Mucosa of gallbladder (tissue), 1 donor: Measurements from ENCODE around the gene SPRN. TPM values are rescaled to one million over a fixed set of nuclear protein-coding genes. Genes with fewer than 3 reads are reported as not detected.
A peak's percentile ranks its signal among the peaks of the same experiment; 100 is the strongest.

Experiments
- DNase-seq: peaks from one replicate; pipeline ENCODE4 v3.0.0-alpha.2; 2020; ENCODE audit warnings: low spot score
- total RNA-seq: library from RNA; stranded (reverse); gene quantifications from one replicate; pipeline ENCODE4 v1.2.1, GENCODE V29; 2021
- donor health status: DM: no; HTN: no; CAD: no.

Gene SPRN
- total RNA-seq, 1 donor from 2014 or later: not detected

DNA sequence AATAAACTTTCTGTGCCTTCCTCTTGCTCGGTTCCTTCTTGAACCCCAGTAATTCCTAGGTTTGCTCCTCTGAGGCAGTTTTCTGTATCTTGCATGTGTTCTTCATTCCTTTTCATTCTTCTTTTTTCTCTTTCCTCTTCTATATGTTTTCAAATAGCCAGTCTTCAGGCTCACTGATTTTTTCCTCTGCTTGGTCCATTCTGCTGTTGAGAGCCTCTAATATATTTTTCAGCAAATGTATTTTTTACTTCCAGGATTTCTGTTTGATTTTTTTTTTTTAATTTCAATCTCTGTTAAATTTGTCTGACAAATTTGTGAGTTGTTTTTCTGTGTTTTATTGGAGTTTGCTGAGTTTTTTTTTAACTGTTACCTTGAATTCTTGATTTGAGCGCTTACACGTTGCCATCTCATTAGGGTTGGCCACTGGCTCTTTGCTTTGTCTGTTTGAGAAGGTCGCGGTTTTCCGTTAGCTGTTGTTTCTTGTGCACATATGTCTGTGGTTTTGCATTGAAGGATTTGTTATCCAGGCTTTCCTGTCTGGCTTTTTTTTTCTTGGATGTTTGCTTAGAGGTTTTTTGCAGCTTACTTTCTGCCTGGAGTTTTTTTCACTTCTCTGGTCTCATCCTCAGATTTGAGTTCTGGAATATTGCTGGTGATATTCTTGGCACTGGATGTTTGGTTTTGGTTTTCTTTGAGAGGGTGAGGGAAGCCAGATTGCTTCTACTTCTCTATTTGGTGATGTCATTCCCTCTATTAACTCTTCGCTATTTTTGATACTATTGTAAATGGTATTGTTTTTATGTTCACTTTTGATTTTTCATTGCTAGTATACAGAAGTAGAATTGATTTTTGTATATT is 12.7 kb downstream of the SPRN start:
- DNase-seq: no peak

DNA sequence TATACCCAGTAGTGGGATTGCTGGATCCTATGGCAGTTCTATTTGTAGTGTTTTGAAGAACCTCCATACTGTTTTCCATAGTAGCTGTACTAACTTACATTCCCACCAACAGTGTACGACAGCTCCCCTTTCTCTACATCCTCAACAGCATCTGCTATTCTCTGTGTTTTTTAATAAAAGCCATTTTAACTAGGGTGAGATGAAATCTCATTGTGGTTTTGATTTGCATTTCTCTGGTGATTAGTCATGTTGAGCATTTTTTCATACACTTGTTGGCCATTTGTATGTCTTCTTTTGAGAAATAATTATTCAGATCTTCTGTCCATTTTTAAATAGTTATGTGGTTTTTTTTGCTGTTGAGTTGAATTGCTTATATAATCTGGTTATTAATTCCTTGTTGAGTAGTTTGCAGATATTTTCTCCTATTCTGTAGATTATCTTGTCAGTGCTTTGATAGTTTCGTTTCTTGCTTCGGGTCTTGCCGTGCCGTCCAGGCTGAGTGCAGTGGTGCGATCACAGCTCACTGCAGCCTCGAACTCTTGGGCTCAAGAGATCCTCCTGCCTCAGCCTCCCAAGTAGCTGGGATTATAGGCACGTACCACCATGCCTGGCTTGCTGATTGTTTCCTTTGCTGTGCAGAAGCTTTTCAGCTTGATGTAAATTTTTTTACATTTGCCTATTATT is 18.4 kb downstream of the SPRN start:
- no peak for DNase-seq

DNA sequence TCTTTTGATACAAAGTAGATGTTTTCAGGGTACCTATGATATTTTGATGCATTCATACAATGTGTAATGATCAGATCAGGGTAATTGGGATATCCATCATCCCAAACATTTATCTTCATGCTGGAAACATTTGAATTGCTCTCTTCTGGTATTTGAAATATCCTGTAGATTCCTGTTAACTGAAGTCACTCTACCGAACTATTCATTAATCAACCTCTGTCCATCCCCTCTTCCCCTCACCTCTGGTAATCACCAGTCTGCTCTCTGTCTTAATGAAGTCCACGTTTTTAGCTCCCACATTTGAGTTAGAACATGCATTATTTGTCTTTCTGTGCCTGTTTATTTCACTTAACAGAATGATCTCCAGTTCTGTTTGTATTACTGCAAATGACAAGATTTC is 19.2 kb downstream of the SPRN start:
- no peak for DNase-seq

DNA sequence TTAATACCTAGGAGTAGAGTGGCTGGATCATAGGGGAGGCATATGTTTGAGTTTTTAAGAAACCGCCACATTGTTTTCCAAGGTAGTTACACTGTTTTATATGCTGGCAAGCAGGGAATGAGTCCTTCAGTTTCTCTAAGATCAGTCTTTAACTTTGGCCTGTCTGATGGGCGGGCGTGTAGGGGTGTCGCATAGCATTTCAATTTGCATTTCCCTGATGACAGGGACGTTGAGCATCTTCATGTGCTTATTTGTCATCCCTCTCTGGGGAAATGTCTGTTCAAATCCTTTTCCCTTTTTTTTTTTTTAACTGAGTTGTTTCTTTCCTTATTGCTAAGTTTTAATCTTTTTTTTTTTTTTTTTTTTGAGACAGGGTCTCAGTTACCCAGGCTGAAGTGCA is 20.6 kb downstream of the SPRN start:
- DNase-seq: no peak

DNA sequence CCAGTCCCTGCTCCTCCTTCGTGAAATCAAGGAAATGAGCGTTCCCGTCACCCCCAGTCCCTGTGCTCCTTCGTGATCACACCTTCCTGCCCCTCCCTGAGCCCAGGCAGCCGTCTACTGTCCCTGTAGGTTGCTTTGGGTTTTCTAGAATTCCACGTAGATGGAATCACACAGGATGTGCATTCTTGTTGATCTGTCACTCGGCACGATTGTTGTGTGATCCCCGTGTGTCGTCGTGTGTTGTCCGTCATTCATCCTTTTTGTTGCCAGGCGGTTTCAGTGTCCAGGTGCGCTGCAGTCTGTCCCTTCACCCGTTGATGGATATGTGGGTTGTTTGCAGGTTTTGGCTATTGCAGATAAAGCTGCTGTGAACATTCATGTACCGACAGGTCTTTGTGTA is 21.1 kb downstream of the SPRN start:
- DNase-seq: no peak

DNA sequence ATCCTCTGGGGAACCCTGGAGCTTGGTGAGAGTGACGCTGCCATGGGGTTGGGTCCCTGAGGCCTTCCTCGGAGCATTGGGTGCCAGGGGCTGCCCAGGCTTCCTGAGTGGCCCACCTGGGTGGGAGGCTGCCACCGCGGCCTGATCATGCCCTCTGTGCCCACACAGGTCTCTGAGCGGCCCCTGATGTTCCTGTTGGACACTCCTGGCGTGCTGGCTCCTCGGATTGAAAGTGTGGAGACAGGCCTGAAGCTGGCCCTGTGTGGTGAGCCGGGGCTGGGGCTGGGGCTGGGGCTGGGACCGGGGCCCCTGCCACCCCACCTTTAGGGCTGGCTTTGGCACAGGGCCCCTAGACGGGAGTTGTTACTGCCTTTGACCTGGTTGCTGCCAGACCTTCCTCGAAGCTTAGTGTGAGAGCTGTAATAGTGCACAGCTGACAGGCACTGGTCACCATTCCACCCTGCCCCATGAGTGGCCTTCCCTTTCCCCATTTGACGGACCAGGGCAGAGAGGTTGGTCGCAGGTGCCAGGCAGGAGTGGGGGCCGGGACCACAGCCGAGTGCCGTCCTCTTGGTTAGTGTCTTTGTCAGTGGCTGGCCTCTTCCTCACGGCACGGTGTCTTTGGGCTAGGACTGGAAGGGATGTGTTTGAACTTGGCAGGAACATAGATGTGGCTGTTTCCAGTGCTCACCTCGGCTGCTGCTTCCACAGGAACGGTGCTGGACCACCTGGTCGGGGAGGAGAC is 22.3 kb downstream of the SPRN start:
- DNase-seq: no peak

DNA sequence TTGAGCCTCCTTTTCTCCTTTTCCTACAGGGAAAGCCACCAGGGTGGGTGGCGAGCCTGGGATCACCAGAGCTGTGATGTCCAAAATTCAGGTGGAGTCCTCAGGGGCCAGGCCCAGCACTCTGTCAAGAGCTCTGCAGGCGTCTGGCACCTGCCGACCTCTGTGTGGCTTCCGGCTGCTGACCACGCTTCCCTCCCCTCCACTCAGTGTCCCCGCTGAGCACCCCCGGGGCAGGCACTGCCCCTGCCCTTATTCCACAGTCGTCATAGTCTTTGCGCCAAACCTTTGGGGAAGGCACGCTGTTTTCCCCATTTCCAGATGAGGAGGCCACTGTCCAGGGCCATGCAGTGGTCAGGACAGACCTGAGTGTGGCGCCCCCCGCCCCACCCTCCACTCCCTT is 22.9 kb downstream of the SPRN start:
- no peak for DNase-seq

DNA sequence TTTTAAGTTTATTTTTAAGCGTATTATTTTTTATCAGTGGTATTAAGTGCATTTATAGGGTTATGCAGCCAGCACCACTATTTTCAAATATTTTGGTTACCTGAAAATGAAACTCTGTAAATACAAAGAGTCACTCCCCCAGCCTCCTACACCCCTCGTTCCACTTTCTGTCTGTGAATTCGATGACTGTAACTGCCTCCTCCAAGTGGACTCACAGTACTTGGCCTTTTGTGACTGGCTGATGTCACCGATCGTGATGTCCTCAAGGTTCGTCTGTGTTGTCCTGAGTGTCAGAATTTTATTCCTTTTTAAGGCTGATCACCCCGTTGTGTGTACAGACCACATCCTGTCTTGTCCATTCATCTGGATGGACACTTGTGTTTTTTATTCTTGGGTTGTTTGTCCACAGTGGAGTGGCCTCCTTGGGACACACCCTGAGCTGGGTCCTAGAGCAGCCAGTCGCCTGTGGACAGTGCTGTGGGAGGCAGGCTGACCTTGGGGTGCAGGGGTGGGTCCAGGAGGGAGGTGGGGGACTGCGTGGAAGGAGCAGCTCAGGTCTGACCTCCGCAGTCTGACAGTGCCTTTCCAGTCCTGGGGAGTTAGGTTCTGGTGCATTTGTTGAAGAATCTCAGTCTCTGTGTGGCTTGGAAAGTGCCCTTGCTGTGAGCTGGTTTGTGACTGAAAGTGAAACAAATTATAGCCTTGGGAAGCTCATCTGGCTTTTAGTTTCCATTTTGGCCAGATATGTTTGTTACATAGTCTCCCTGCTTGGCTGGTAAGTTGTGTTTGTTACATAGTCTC is 23.6 kb downstream of the SPRN start:
- no peak for DNase-seq

DNA sequence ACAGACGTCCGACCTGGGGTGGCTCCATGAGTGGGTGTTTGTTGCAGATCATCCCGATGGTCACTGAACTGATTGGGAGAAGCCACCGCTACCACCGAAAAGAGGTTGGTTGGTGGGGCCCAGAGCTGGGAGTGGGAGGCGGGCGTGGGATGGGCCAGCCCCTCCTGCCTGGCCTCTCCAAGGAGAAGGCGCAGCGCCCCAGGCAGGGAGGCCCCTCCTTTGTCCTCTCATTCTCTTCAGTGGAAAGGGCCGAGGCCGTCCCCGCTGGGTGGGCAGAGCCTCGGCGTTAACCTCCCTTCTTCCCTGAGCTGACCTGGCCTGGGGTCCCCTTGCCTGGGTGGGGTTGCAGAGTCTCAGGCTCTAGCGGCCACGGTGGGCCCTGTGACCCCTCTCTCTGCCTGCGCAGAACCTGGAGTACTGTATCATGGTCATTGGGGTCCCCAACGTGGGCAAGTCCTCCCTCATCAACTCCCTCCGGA is 25.3 kb downstream of the SPRN start:
- no peak for DNase-seq

DNA sequence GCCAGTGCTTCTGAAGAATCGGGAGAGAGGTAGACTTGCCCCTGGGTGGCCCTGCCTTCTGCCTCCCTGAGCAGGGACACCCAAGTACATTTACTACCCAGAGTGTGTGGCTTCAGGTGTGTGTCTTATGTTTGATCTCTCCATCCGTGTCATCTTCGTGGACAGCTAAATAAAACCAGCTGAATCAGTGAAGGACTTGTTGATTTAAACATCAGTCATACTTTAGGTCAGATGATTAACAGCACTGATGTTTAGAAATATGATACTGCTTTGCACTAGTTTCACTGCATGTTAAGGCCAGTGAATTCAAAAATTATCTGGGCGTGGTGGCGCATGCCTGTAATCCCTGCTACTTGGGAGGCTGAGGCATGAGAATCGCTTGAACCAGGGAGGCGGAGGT is 26.5 kb downstream of the SPRN start:
- DNase-seq: no peak

DNA sequence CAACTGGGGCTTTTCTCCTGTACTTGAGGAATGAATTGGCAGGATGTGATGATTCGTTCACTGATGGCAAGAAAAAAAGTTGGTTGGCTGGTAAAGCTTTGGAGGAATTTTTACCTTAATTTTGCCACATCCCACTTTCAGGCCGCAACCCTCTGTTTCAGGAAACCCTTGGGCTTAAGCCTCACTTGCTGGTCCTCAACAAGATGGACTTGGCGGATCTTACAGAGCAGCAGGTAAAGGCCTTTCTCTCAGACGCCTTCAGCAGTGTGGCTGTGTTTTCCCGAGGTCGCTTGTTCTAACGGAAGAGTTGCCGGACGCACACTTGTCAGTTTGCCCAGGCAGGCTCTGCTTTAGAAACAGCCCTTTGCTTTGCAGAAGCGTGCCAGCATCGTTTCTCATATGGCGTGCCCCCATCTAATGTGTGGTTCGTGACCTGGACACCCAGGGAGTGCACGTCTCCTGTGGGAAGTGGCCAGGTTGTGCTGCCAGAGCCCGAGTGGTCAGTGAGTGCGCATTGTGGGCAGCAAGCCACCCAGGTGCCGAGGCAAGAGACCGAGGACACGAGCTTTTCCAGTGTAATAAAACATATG is 28.3 kb downstream of the SPRN start:
- DNase-seq: no peak

DNA sequence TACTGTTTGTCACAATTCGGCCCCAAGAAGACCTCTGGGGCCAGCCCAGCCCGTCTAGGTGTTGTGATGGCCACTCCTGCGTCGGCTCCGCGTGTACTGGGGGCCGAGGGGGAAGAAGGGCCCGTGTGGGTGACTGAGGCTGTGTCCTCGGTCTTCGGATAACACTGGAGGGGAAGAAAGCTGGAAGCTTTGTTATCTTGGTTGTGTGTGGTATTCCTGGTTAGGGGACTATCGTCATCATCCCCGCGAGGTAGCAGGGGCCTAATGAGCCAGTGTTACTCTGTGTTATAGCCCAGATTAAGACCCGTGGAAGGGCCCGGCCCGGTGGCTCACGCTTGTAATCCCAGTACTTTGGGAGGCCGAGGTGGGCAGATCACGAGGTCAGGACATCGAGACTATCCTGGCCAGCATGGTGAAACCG is 29.6 kb downstream of the SPRN start:
- DNase-seq: no peak

DNA sequence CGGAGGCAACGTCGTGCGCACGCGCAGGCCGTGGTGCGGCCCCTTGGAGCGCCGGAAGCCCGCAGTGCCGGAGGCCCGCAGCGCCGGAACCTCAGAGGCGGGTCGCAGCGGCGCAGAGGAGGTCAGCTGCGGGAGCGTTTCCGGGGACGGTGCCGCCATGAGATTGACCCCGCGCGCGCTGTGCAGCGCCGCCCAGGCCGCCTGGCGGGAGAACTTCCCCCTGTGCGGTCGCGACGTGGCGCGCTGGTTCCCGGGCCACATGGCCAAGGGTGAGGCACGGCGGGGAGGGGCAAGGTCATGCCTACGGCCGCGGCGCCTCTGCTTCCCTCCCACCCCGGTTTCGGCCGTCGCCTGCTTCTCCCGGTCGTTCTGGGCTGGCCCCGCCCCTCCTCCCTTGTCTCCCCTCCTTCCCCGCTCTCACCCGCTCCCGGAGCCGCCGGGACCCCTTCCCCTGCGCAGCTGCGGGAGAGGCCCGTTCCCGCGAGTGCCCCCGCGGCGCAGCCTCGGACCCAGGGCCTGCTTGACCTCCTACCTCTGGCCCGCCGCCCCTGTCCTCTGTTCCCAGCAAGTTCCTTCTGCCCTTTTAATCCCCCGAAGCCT is 30.3 kb downstream of the SPRN start, which contains the start of gene MTG1:
TSS of gene MTG1 (plus strand) at position 94 of the 600 bp plus-strand sequence. CDS start at position 158, 64 bp downstream.
- peak; percentile 94 for DNase-seq

DNA sequence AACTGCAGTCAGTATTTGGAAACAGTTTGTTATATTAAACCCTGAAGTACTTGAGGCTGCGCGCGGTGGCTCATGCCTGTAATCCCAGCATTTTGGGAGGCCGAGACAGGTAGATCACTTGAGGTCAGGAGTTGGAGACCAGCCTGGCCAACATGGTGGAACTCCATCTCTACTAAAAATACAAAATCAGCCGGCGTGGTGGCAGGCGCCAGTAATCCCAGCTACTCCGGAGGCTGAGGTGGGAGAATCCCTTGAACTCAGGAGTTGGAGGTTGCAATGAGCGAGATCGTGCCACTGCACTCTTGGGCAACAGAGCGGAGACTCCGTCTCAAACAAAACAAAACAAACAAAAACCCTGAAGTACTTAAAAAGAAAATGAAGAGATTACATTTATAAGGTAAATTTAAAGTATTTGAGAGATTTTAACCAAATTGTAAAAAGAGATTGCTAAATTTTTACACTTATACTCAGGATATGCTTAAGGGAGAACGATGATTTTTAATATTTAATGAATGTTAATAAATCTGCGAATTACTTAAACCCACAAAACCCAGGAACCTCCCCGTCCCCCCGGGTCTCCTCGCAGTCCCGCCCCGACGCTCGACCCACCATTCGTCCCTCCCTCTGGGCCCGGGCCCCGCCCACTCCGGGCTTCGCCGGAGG is 30.9 kb downstream of the SPRN start:
- DNase-seq: no peak

DNA sequence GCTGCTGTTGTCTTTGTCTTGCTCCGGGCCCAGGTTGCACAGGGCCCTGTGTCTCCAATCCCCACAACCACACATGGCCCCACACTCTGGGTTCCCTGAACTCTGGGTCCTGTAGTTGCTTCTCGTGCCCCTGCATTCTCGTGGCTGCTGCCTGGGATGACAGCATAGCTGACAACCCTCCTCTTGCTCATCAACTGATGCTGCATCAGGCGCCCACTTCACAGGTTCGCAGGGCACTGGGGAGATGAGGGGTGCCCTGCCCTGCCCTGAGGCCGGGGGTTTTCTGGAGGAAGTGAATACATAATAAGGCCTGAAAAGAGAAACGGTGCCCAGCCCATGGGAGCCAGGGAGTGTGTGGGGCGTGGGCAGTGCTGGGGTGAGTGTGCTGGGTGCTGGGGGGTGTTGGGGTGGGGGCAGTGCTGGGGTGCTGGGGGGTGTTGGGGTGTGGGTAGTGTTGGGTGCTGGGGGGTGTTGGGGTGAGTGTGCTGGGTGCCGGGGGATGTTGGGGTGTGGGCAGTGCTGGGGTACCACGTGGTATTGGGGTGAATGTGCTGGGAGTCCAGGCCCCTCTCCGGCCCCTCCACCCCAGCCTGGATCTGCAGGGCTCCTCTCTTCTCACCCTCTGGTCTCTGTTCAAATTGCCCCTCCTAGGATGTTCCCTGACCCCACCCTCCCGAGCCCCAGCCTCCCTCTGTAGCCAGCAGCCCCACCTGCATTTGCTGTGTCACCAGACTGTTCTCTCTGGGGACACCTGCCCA is 32.5 kb downstream of the SPRN start:
- no peak for DNase-seq

DNA sequence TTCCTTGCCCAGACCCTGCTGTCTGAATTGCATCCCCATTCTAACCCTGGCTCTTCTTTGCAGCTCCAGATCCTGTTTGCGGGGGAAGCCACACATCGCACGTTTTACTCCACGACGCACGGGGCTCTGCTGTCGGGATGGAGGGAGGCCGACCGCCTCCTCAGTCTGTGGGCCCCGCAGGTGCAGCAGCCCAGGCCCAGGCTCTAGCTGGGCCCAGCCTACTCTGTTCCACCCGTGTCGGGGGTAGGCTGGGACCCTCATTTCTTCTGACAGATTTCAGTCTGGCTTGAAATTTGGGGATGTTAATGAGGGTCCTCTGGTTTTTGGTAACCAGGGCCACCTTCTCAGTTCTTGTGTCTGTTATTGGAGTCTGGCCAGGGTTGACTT is 33.2 kb downstream of the SPRN start:
- no peak for DNase-seq

DNA sequence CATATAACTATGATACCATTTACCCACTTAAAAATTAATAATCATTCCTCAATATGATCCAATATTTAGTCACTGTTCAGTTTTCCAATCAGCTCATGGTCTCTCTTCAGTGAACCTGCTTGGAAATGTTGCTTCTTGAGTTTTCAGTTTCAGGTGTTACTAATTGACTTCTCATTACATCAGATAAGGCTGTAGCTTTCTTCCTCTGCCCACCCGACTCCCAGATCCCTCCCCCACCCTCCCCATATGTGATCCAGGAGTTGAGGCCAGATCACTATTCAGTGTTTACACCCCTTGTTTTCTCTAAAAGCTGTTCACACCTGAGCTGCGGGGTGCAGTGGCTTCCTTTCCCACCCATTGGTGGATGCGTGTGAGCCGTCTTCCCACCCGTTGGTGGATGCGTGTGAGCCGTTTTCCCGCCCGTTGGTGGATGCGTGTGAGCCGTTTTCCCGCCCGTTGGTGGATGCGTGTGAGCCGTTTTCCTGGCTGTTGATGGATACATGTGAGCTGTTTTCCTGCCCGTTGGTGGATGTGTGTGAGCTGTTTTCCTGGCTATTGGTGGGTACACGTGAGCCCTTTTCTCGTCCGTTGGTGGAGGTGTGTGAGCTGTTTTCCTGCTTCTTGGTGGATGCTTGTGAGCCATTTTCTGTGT is 33.7 kb downstream of the SPRN start:
- no peak for DNase-seq

DNA sequence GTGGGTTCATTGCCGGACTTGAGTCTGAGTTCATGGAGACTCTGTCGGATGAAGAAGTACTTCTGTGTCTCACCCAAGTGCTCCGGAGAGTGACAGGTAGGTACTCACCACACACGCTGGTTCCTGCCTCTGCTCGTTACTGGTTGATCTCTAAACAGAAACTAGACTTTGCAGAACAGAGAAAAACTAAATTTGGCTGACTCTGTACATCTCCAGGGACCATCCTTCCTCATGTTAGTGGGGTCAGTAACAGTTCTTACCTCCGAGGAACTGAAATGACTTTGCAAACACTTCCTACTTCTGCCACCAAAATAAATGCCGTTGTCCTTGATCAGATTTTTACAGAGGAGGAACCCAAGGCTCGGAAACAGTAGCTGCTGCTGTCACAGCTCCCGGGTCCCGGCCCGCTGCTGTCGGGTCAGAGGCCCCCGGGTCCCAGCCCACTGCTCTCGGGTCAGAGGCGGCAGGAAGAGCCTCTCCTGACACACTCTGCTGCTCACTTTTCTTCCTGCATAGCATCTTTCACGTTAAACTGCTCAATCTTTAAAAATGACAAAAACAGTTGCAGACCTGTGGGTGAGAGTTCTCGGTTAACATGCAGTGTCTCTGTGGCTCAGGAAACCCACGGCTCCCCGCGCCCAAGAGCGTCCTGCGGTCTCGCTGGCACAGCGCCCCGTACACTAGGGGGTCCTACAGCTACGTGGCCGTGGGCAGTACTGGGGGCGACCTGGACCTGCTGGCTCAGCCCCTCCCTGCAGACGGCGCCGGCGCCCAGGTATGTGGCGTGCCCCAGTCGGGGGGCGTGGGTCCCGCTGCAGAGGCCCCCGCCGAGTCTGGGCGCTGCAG is 35.2 kb downstream of the SPRN start:
- DNase-seq: no peak
